ENCODE measurements around the gene PHYKPL.
A peak's percentile ranks its signal among the peaks of the same experiment; 100 is the strongest.

The PHYKPL gene

DNA sequence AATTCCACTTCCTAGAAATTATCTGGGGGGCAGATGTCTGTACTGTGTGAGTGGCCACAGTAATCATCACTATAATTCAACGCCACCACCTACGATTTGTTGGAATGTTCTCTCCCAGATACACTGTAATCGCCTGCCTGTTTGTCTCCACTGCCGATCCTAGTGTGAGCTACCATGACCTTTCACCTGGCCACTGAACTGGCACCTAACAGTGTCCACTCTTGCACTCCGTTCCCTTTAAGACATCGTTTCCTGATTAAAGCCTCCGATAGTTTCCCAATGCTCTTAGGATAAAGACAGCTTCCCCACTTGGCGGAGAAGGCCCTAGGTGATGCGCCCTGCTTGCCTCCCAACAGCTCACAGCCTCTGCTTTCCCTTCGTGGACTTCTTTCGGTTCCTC is 4.0 kb downstream of the PHYKPL start:
- no peak for DNase-seq (ENCODE audit: low read depth)
- no peak overlapping the region for H3K4me3 ChIP-seq (ENCODE audit: control insufficient read depth, low read depth, low read length)
- TF ChIP-seq, protein P1, sequence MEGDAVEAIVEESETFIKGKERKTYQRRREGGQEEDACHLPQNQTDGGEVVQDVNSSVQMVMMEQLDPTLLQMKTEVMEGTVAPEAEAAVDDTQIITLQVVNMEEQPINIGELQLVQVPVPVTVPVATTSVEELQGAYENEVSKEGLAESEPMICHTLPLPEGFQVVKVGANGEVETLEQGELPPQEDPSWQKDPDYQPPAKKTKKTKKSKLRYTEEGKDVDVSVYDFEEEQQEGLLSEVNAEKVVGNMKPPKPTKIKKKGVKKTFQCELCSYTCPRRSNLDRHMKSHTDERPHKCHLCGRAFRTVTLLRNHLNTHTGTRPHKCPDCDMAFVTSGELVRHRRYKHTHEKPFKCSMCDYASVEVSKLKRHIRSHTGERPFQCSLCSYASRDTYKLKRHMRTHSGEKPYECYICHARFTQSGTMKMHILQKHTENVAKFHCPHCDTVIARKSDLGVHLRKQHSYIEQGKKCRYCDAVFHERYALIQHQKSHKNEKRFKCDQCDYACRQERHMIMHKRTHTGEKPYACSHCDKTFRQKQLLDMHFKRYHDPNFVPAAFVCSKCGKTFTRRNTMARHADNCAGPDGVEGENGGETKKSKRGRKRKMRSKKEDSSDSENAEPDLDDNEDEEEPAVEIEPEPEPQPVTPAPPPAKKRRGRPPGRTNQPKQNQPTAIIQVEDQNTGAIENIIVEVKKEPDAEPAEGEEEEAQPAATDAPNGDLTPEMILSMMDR (conservative IDR thresholded peaks at IDR 0.05; ENCODE audit: control insufficient read depth, insufficient read depth, low read depth, low read length) = no peak

DNA sequence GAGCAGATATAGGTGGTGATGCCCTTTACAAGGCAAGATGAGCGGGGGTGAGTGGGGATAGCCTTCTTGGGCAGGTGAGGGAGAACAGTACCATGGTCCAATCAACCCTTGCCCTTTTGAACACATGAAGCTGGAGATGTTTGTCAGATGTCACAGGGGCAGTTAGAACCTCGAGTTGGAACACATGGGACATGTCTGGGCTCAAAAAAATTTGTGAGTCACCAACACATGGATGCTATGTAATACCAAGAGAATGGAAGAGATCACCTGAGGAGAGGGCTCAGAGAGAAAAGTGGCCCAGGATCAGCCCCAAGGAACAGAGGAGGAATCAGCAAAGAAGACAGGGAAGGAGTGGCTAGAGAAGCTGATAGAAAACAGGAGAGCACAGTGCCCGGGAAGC is 4.7 kb downstream of the PHYKPL start:
- DNase-seq (ENCODE audit: low read depth) = peak; percentile 47
- TF ChIP-seq, protein P1 (conservative IDR thresholded peaks at IDR 0.05; ENCODE audit: control insufficient read depth, insufficient read depth, low read depth, low read length) = no peak
- H3K4me3 ChIP-seq (ENCODE audit: control insufficient read depth, low read depth, low read length) = no peak overlapping the region

DNA sequence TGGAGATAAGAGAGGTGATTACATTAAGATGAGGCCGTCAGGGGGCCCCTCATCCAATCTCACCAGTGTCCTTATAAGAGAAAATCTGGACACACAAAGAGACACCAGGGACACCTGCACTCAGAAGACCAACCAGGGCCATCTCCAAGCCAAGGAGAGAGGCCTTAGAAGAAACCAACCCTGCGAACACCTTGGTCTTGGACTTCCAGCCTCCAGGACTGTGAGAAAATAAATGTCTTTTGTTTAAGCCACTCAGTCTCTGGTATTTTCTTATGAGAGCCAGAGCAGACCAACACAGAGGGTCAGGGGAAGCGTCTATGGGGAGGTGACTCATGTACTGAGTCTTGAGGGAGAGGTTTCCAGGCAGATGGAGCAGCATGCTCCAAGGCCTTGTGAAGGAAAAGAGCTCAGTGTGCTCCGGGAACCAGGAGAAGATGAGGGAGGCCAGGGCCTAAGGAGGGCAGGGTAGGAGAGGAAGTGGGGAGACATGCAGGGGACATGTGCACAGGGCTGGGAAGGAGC is 5.4 kb downstream of the PHYKPL start:
- DNase-seq (ENCODE audit: low read depth) = peak; percentile 83
- H3K4me3 ChIP-seq (ENCODE audit: control insufficient read depth, low read depth, low read length) = no peak overlapping the region
- TF ChIP-seq, protein P1 (conservative IDR thresholded peaks at IDR 0.05; ENCODE audit: control insufficient read depth, insufficient read depth, low read depth, low read length) = no peak

DNA sequence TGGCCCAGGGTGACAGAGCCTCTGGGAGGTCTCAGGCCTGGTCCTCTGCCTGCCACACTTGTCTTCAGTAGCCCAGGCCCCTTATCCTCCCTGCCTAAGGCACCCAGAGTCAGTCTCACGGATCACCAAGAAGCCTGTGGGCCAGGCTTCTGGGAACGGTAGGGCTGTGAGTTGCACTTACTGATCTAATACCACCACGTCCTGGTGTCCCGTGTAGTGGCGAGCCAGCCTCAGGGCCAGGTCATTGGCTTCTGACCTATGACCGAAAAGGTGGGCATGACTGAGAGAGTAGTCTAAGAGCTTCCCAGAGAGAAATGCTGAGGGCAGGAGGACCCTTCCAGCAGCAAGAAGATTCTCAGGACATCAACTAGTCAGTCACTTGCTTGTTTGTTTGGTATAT is 7.4 kb downstream of the PHYKPL start:
- TF ChIP-seq, protein P1 (conservative IDR thresholded peaks at IDR 0.05; ENCODE audit: control insufficient read depth, insufficient read depth, low read depth, low read length) = no peak
- no peak for DNase-seq (ENCODE audit: low read depth)
- H3K4me3 ChIP-seq (ENCODE audit: control insufficient read depth, low read depth, low read length) = no peak overlapping the region

DNA sequence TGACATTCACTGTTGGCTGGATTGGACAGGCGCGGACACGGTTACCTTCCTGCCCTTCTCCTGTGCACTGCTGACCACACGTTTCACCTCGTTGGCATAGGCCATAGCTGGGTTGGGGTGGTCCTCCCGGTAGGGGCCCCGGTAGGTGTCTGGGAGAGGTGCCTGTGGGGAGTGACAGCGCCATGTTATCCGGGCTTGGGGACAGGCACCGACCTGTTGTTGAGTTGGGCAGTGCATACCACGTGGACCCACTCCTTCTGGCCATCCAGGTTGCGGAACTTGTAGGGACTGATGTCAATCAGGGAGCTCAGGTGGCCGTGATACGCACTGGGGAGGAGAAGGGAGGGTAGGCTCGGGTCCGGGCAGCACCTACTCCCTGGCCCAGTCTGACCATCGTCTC is 8.2 kb downstream of the PHYKPL start:
- TF ChIP-seq, protein P1 (conservative IDR thresholded peaks at IDR 0.05; ENCODE audit: control insufficient read depth, insufficient read depth, low read depth, low read length) = no peak
- H3K4me3 ChIP-seq (ENCODE audit: control insufficient read depth, low read depth, low read length) = no peak overlapping the region
- DNase-seq (ENCODE audit: low read depth) = no peak

DNA sequence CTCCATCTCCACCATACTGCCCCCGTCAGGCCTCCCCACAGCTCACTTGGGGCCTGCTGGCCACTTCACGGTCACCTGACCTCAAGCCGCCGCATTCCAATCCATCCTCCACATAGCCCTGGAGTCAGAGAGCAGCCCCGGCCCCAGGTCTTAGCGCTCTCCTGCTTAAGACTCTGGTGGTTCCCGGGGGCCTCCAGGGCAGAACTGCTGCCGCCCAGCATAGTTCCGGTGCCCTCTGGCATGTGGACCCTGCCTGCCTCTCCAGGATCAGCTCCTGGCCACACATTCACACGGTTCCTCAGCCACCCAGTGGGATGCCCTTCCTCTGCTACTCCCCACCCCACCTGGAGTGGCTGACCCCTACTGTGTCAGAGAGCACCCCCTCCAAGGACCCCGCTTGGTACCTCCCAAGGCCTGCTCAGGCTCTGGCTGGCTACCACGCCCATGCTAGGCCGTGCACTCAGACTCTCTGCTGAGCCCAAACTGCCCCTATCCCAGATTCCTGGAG is 8.7 kb downstream of the PHYKPL start:
- no peak for DNase-seq (ENCODE audit: low read depth)
- TF ChIP-seq, protein P1 (conservative IDR thresholded peaks at IDR 0.05; ENCODE audit: control insufficient read depth, insufficient read depth, low read depth, low read length) = no peak
- H3K4me3 ChIP-seq (ENCODE audit: control insufficient read depth, low read depth, low read length) = no peak overlapping the region

All from fibroblast of mammary gland (primary cell).